ENCODE measurements around the gene CFAP161.

CFAP161 gene

DNA sequence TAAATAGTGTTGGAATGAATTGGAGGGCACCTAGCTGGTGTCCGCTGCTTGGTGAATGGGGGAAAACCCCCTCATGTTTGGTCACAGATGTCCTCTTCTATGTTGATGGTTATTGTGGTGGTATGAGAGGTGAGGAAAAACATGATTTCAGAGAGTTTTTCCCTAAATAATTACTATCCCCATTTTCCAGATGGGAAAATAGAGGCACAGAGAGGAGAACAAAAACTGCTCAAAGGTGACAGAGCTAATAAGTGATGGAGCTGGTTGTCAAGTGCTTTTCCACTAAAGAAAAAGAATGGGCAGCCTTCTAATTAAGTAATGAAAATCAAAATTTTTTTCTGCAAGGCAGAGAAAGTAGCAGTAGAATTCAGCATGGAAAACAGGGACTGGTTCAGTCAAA lies 30.2 kb upstream of the CFAP161 start:
- Histone ChIP-seq H3K4me3 (no peak overlapping the region), H3K9ac (no peak overlapping the region), H3K27me3 (no peaks in the 10 kb centered on the region), H3K4me1 (peaks cover 6 to 90% (median 7%) of the 10 kb centered on the region in 10 experiments; a peak in 18 of 20 replicates), H4K20me1 (no peaks in the 10 kb centered on the region), H3K36me3 (no peaks in the 10 kb centered on the region), H3K27ac (no peak overlapping the region), H3K9me3 (replicated peaks in 1 of 11) (no peaks in the 10 kb centered on the region), H3K4me2 (peak overlapping the region in 1 of 11 experiments; percentile 34; a peak in 2 of 22 replicates)
- no peak for TF ChIP-seq Cebpa-rat (IDR thresholded peaks at IDR 0.05)

- H3K27me3 ChIP-seq = no peaks in the 10 kb centered on the region
- H4K20me1 ChIP-seq = no peaks in the 10 kb centered on the region
- no peak overlapping the region for H3K9ac ChIP-seq
- H3K36me3 ChIP-seq = no peaks in the 10 kb centered on the region
- no peak for TF ChIP-seq Cebpa-rat (IDR thresholded peaks at IDR 0.05)
- H3K4me2 ChIP-seq = no peak overlapping the region
- H3K4me1 ChIP-seq = peaks cover 0 to 88% (median 0%) of the 10 kb centered on the region in 10 experiments; a peak in 6 of 20 replicates
- H3K27ac ChIP-seq = no peak overlapping the region
- H3K9me3 ChIP-seq (replicated peaks in 1 of 11) = 0 out of 22 replicates have a peak, but pooled peaks cover 0 to 5% (median 0%) of the 10 kb centered on the region in 11 experiments
- H3K4me3 ChIP-seq = no peak overlapping the region
Measured at GRCh38 chr15:81105545-81105944, 28.5 kb upstream of the CFAP161 start.

GRCh38 chr15:81106560-81106959 lies 27.5 kb upstream of the CFAP161 start:
- no peak for TF ChIP-seq Cebpa-rat (IDR thresholded peaks at IDR 0.05)
- Histone ChIP-seq H3K4me1 (peaks cover 0 to 88% (median 0%) of the 10 kb centered on the region in 10 experiments; a peak in 6 of 20 replicates), H4K20me1 (no peaks in the 10 kb centered on the region), H3K9me3 (replicated peaks in 1 of 11) (0 out of 22 replicates have a peak, but pooled peaks cover 0 to 5% (median 0%) of the 10 kb centered on the region in 11 experiments), H3K9ac (no peak overlapping the region), H3K27me3 (no peaks in the 10 kb centered on the region), H3K4me3 (no peak overlapping the region), H3K36me3 (no peaks in the 10 kb centered on the region), H3K27ac (no peak overlapping the region), H3K4me2 (peak overlapping the region in 2 of 11 experiments; percentile 52 to 59; a peak in 3 of 22 replicates)

DNA sequence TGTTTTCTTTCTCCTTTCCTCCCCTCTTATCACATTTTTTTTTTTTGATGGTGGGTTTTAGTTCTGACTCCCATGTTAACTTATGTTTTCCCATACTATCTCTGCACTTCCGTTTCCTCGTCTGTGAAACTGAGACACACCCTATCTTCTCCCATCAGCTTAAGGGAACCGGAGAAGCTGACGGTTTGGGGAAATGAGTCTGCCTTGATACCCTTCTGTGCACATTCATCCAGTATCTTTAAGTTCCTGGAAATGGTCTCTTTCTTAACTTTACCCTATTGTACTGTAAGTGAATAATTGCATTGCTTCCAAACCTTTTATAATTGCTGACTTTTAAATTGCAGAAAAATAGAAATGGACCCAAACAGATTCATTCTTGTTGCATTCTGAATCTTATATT lies 26.2 kb upstream of the CFAP161 start:
- Histone ChIP-seq H3K36me3 (no peaks in the 10 kb centered on the region), H3K27ac (peak overlapping the region in 1 of 11 experiments; percentile 45; a peak in 3 of 22 replicates), H3K9ac (no peak overlapping the region), H4K20me1 (no peaks in the 10 kb centered on the region), H3K4me3 (no peak overlapping the region), H3K4me1 (peaks cover 0 to 88% (median 0%) of the 10 kb centered on the region in 10 experiments; a peak in 6 of 20 replicates), H3K9me3 (replicated peaks in 1 of 11) (0 out of 22 replicates have a peak, but pooled peaks cover 0 to 5% (median 0%) of the 10 kb centered on the region in 11 experiments), H3K4me2 (peak overlapping the region in 3 of 11 experiments; percentile 41 to 59 (median 52); a peak in 5 of 22 replicates), H3K27me3 (no peaks in the 10 kb centered on the region)
- TF ChIP-seq Cebpa-rat (IDR thresholded peaks at IDR 0.05) = no peak

GRCh38 chr15:81108427-81108826 lies 25.6 kb upstream of the CFAP161 start:
- TF ChIP-seq Cebpa-rat (IDR thresholded peaks at IDR 0.05) = no peak
- peaks cover 0 to 93% (median 0%) of the 10 kb centered on the region in 10 experiments; a peak in 6 of 20 replicates for H3K4me1 ChIP-seq
- H3K9me3 ChIP-seq (replicated peaks in 1 of 11) = 0 out of 22 replicates have a peak, but pooled peaks cover 0 to 5% (median 0%) of the 10 kb centered on the region in 11 experiments
- peak overlapping the region in 3 of 11 experiments; percentile 41 to 59 (median 52); a peak in 6 of 22 replicates for H3K4me2 ChIP-seq
- no peak overlapping the region for H3K9ac ChIP-seq
- H3K36me3 ChIP-seq = no peaks in the 10 kb centered on the region
- peak overlapping the region in 1 of 11 experiments; percentile 45; a peak in 3 of 22 replicates for H3K27ac ChIP-seq
- H4K20me1 ChIP-seq = no peaks in the 10 kb centered on the region
- H3K4me3 ChIP-seq = no peak overlapping the region
- no peaks in the 10 kb centered on the region for H3K27me3 ChIP-seq

GRCh38 chr15:81111018-81111417 lies 23.1 kb upstream of the CFAP161 start:
- Histone ChIP-seq H4K20me1 (no peaks in the 10 kb centered on the region), H3K4me1 (peaks cover 0 to 96% (median 4%) of the 10 kb centered on the region in 10 experiments; a peak in 8 of 20 replicates), H3K27me3 (no peaks in the 10 kb centered on the region), H3K27ac (peak overlapping the region in 2 of 11 experiments; percentile 12 to 58; a peak in 3 of 22 replicates), H3K36me3 (no peaks in the 10 kb centered on the region), H3K4me2 (peak overlapping the region in 3 of 11 experiments; percentile 51 to 70 (median 62); a peak in 6 of 22 replicates), H3K9me3 (replicated peaks in 1 of 11) (0 out of 22 replicates have a peak, but pooled peaks cover 0 to 5% (median 0%) of the 10 kb centered on the region in 11 experiments), H3K9ac (0 out of 22 replicates have a peak overlapping the region, but pooled peaks of 1 of the 11 experiments have one; percentile 3), H3K4me3 (no peak overlapping the region)
- TF ChIP-seq Cebpa-rat (IDR thresholded peaks at IDR 0.05) = no peak

DNA sequence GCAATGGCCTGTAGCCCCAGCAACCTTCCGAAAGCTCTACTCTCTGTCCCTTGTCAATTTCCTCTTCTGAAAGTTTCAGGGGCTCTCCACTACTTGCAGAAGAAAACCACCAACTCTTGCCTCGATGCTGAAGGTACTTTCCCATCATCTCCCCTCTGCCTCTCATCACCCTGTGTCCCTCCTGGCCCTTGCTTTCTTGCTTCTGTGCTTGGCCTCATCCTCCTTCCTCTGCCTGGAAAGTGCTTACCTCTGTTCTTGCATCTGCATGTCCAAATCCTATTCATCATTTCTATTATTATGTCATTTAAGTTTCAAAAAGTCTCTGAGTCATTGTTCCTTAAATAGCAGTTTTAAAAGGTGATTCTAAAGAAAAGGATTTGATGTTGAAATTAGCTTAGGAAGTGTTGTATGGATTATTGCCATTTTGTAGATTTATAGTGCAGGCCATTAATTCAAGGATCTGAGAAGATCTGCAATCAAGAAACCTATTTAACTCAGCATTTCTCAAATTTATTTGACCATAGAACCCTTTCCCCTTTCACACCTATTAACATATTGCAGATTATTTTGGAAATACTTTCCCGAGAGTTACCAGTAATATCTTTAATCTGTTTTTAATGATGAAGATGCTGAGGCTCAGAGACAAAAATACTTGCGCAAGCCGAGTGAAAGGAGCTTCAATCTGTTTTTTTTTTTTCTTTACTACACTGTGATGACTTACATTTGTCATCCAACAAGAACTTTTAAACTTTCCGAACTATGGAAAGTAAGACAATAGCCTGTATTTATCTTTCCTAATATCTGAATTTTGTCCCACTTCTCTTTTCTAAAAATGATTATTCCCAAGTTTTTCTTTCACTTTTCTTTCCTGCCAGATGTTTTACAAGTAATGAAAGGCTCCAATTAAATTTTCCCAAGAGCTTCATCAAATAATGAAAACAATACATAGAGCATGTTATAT lies 22.3 kb upstream of the CFAP161 start:
- no peaks in the 10 kb centered on the region for H4K20me1 ChIP-seq

DNA sequence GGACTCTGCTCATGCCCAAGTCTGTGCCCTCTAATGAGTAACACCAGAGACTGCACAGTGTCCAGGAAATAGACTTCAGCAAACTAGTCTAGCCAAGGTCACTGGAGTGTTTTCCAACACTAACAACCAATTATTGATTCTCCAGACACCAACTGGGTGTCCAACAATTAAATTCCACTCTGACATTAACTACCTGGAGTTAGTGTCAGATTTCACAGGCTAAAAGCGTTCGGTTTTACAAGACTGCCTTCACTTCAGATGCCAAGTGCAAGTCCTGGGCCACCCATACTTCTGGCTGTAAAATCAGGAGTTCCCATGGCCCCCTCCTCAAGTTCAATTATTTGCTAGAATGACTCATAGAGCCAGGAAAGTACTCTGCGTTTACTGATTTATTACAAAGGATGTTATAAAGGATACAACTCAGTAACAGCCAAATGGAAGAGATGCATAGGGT lies 20.8 kb upstream of the CFAP161 start:
- no peaks in the 10 kb centered on the region for H3K36me3 ChIP-seq
- H3K27me3 ChIP-seq = no peaks in the 10 kb centered on the region
- peak overlapping the region in 1 of 11 experiments; percentile 24; a peak in 3 of 22 replicates for H3K27ac ChIP-seq
- no peaks in the 10 kb centered on the region for H4K20me1 ChIP-seq
- H3K4me1 ChIP-seq = peaks cover 0 to 95% (median 4%) of the 10 kb centered on the region in 10 experiments; a peak in 8 of 20 replicates
- H3K9me3 ChIP-seq (replicated peaks in 1 of 11) = peaks cover under 1 to 6% (median 1%) of the 10 kb centered on the region in 11 experiments; a peak in 19 of 22 replicates
- peak overlapping the region in 3 of 11 experiments; percentile 62 to 73 (median 70); a peak in 6 of 22 replicates for H3K4me2 ChIP-seq
- no peak overlapping the region for H3K9ac ChIP-seq
- no peak overlapping the region for H3K4me3 ChIP-seq
- TF ChIP-seq Cebpa-rat (IDR thresholded peaks at IDR 0.05) = no peak

More for the DNA sequence above, 22.3 kb upstream of the CFAP161 start:
- Histone ChIP-seq H3K27me3 (no peaks in the 10 kb centered on the region), H3K4me1 (peaks cover 0 to 98% (median 4%) of the 10 kb centered on the region in 10 experiments; a peak in 8 of 20 replicates), H3K9ac (0 out of 22 replicates have a peak overlapping the region, but pooled peaks of 1 of the 11 experiments have one; percentile 3), H3K27ac (peak overlapping the region in 3 of 11 experiments; percentile 10 to 58 (median 47); a peak in 5 of 22 replicates), H3K4me3 (no peak overlapping the region), H3K9me3 (replicated peaks in 1 of 11) (0 out of 22 replicates have a peak, but pooled peaks cover 0 to 5% (median 0%) of the 10 kb centered on the region in 11 experiments), H3K4me2 (peak overlapping the region in 3 of 11 experiments; percentile 51 to 70 (median 62); a peak in 6 of 22 replicates), H3K36me3 (no peaks in the 10 kb centered on the region)
- TF ChIP-seq Cebpa-rat (IDR thresholded peaks at IDR 0.05) = no peak

Measured in BLaER1 treated with 17β-estradiol and CSF1 and Interleukin-3, amounts not matched to agents 10 nM and 100 nM (cell line).